ENCODE data around the gene NHSL2.

Gene NHSL2

DNA sequence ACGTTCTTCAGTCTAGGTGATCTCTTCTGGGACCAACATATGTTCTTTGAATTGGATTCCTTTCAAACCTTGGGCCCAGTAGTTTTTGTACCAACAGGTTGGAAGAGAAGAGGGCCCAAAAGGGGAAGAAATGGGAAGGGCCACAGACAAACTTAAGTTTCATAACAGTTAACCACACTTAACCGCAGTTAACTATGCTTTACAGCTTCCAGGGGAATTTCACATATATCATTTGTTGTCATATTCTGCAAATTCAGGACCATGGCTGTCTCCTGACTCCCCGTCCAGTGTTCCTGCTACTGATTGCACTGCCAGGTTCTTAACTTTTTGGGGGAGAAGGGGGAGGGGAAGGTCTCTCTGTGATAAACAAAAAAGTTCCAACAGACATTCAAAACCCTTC lies 186.5 kb downstream of the NHSL2 start:
- DNase-seq (ENCODE audit: low read depth): no peak
- TF ChIP-seq, protein P1, sequence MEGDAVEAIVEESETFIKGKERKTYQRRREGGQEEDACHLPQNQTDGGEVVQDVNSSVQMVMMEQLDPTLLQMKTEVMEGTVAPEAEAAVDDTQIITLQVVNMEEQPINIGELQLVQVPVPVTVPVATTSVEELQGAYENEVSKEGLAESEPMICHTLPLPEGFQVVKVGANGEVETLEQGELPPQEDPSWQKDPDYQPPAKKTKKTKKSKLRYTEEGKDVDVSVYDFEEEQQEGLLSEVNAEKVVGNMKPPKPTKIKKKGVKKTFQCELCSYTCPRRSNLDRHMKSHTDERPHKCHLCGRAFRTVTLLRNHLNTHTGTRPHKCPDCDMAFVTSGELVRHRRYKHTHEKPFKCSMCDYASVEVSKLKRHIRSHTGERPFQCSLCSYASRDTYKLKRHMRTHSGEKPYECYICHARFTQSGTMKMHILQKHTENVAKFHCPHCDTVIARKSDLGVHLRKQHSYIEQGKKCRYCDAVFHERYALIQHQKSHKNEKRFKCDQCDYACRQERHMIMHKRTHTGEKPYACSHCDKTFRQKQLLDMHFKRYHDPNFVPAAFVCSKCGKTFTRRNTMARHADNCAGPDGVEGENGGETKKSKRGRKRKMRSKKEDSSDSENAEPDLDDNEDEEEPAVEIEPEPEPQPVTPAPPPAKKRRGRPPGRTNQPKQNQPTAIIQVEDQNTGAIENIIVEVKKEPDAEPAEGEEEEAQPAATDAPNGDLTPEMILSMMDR (IDR thresholded peaks at IDR 0.05; ENCODE audit: control insufficient read depth, extremely low read depth, insufficient read depth): no peak
- H3K4me3 ChIP-seq (ENCODE audit: low read depth, low read length): no peak overlapping the region

DNA sequence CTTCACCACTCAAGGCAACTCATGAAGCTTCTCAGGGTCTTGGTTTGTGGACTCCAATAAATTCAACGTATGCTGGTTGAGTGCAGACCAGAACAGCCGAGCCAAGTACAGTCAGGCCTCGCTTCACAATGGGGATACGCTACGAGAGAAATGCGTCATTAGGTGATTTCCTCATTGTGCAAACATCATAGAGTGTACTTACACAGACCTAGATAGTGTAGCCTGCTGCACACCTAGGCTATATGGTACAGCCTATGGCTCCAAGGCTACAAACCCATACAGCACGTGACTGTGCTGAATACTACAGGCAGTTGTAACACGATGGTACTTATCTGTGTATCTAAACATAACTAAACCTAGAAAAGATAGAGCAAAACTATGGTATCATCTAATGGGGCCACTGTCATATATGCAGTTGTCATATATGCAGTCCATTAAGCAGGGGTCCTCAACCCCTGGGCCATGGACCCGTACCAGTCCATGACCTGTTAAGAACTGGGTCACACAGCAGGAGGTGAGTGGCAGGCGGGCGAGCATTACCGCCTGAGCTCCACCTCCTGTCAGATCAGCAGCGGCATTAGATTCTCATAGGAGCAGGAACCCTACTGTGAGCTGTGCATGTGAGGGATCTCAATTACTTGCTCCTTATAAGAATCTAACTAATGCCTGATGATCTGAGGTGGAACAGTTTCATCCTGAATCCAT lies 189.6 kb downstream of the NHSL2 start:
- TF ChIP-seq, protein P1 (IDR thresholded peaks at IDR 0.05; ENCODE audit: control insufficient read depth, extremely low read depth, insufficient read depth): no peak
- no peak overlapping the region for H3K4me3 ChIP-seq (ENCODE audit: low read depth, low read length)
- no peak for DNase-seq (ENCODE audit: low read depth)

DNA sequence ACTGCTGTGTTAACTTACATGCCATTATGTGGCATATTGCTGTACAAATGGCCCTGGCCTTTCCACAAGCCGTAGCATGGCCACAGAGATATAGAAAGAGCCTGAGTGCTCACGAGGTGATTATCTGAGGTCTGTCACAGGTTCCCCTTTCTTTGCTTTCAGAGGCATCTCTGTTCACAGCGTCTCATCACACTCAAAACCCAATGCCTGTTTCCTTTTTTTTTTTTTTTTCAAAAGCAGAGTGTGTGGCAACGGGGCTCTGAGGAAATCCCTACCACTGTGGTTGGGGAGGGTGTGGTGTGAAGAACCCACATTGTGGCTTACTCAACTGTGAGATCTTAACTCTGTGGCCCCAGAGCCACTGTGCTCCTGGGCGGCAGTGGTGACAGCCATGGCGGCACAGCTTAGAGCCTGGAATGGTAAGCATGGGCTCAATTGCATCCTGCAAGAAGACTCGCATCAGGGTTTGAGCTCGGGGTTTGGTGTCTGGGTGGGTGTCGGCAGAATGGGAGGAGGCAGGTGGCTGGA lies 190.2 kb downstream of the NHSL2 start:
- DNase-seq (ENCODE audit: low read depth): no peak
- H3K4me3 ChIP-seq (ENCODE audit: low read depth, low read length): no peak overlapping the region
- TF ChIP-seq, protein P1 (IDR thresholded peaks at IDR 0.05; ENCODE audit: control insufficient read depth, extremely low read depth, insufficient read depth): no peak

DNA sequence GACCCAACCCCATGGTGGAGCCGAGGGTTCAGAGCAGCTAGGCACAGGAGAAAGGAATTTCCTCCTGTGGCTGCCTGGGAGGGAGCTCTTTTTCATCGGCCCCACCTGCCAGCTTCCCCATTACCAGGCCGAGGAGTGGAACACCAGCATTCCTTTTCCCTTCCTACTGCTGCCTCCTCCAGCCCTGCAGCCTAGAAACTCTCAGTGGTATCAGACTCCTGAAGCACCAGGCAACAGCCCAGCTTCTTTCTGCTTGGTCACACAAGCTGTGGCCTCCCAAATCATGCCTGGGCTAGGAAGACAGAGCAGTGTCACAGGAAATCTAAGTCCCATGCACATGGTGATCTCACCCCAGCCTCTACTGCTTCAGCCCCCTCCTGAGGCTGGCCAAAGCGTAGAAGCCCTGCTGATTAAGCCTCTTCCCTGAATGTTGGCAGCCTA lies 191.0 kb downstream of the NHSL2 start:
- no peak for DNase-seq (ENCODE audit: low read depth)
- no peak overlapping the region for H3K4me3 ChIP-seq (ENCODE audit: low read depth, low read length)
- TF ChIP-seq, protein P1 (IDR thresholded peaks at IDR 0.05; ENCODE audit: control insufficient read depth, extremely low read depth, insufficient read depth): no peak

DNA sequence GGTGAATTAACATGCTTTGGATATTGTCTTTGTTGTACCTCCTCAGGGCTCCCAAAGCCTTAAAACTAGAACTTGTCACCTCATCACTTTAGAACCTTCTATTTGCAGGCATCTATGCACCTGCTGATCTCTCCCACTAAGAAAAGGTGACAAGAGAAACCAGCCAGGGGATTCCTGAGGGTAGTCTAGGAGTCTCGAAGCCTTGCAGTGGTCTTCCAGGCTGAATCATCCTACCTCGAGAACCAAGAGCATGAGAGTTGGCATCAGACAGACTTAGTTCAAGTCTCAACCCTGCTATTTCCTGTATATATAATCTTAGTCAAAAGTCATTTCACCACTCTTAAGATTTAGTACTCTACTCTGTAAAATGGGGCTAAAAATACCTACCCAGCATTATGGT lies 191.5 kb downstream of the NHSL2 start:
- TF ChIP-seq, protein P1 (IDR thresholded peaks at IDR 0.05; ENCODE audit: control insufficient read depth, extremely low read depth, insufficient read depth): no peak
- no peak for DNase-seq (ENCODE audit: low read depth)
- H3K4me3 ChIP-seq (ENCODE audit: low read depth, low read length): no peak overlapping the region

DNA sequence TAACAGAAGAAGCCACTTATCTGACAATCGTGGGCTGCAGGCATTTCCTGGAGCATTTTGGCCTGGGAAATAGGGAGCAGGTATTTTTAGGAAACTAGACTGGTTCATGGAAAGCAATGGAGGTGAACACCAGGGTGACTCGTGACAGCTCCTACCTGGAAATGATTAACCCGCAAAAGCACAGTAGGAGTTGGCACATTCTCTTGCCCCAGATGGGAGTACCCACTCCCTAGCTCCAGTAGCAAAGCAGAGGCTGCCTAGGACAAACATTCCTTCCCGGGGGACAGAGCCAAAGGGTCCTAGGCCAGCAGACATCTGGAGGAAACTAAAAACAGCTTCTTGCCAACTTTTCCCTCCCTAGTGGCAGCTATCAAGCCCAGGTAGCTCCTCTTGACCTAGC lies 192.1 kb downstream of the NHSL2 start:
- TF ChIP-seq, protein P1 (IDR thresholded peaks at IDR 0.05; ENCODE audit: control insufficient read depth, extremely low read depth, insufficient read depth): no peak
- DNase-seq (ENCODE audit: low read depth): no peak
- H3K4me3 ChIP-seq (ENCODE audit: low read depth, low read length): no peak overlapping the region

DNA sequence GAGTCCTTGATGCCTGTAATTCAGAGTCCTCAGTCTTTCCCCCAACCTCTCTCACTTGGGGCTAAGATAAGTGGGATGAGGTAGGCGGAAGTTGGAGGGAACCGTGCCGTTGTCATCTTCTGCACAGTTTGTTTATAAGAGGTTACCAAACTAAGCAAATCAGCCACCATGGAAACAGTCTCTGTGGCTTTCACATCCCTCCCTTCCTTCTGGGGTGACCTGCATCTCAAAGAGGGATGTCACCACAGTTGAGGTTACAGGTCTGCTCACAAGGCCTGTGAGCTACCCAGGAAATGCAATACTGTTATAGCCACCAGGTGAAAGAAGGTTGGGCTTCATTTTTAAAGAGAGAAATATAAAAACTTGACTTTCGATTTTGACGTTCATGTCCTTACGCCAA lies 194.8 kb downstream of the NHSL2 start:
- TF ChIP-seq, protein P1 (IDR thresholded peaks at IDR 0.05; ENCODE audit: control insufficient read depth, extremely low read depth, insufficient read depth): no peak
- H3K4me3 ChIP-seq (ENCODE audit: low read depth, low read length): no peak overlapping the region
- DNase-seq (ENCODE audit: low read depth): no peak

Measured in LNCaP clone FGC (cell line).